CD4-positive, alpha-beta T cell (primary cell): Measurements from ENCODE around the gene GALNT11. TPM values are rescaled to one million over a fixed set of nuclear protein-coding genes. Genes with fewer than 3 reads are reported as not detected.

Experiments
- ATAC-seq: fragments of 200-7000 bp; cut with Tn5 transposase; one replicate; pipeline ENCODE4 v1.10.0; 2022; ENCODE audit warnings: mild to moderate bottlenecking; ENCODE audit not compliant: poor library complexity
- CTCF ChIA-PET: fragments of 350-600 bp; sonication (Branson Sonifier 250); formaldehyde crosslinking; loops from one replicate; lab custom pipeline; 2021; ENCODE audit warnings: antibody characterized with exemption, inconsistent platforms; lab: Charles Lee
- POLR2A ChIA-PET: fragments of 350-600 bp; sonication (Branson Sonifier 250); formaldehyde crosslinking; loops from one replicate; lab custom pipeline; 2021; ENCODE audit warnings: antibody characterized with exemption, inconsistent platforms; lab: Charles Lee
- DNase-seq, 14 experiments: peaks; one replicate each; pipeline ENCODE4 v3.0.0-alpha.2; 2013 to 2020; ENCODE audit warnings: mixed read lengths in 2 of 14
- H3K27ac ChIP-seq, 2 donors: one replicate each; pipeline versions ENCODE4 v1.5.1 to v1.7.0; 2013; ENCODE audit warnings: low read length in 2 of 2, low read depth in 1 of 2, mild to moderate bottlenecking in 1 of 2
- H3K27me3 ChIP-seq, 2 experiments: 1 replicate in 1 of 2; 2 replicates in 1 of 2; pipeline versions ENCODE4 v1.6.1 to v1.7.0; 2013; ENCODE audit warnings: low read length in 2 of 2, control low read depth in 1 of 2, mild to moderate bottlenecking in 1 of 2, moderate library complexity in 1 of 2; ENCODE audit not compliant: insufficient read depth in 2 of 2, control insufficient read depth in 1 of 2
- H3K36me3 ChIP-seq: one replicate; pipeline ENCODE4 v1.6.1; 2013; ENCODE audit warnings: low read length, control low read depth; ENCODE audit not compliant: insufficient read depth
- H3K4me1 ChIP-seq: one replicate; pipeline ENCODE4 v1.6.1; 2013; ENCODE audit warnings: low read length, control low read depth; ENCODE audit not compliant: insufficient read depth
- H3K4me3 ChIP-seq: one replicate; pipeline ENCODE4 v1.5.1; 2013; ENCODE audit warnings: mild to moderate bottlenecking, low read length, moderate library complexity
- H3K9me3 ChIP-seq, 2 experiments: 1 replicate in 1 of 2; 2 replicates in 1 of 2; pipeline versions ENCODE4 v1.6.1 to v1.7.0; 2013; ENCODE audit warnings: low read length in 2 of 2, mild to moderate bottlenecking in 2 of 2, control low read depth in 1 of 2, moderate library complexity in 1 of 2; ENCODE audit not compliant: control insufficient read depth in 1 of 2, insufficient read depth in 1 of 2
- H3K27ac Mint-ChIP-seq: one replicate; pipeline ENCODE4 v1.8.0; 2020; ENCODE audit warnings: mixed read lengths
- H3K27me3 Mint-ChIP-seq: one replicate; pipeline ENCODE4 v1.8.0; 2021; ENCODE audit warnings: mixed read lengths
- H3K36me3 Mint-ChIP-seq: one replicate; pipeline ENCODE4 v1.8.0; 2021; ENCODE audit warnings: low read depth, mixed read lengths
- H3K4me1 Mint-ChIP-seq: one replicate; pipeline ENCODE4 v1.8.0; 2021; ENCODE audit warnings: low read depth, mixed read lengths
- H3K4me3 Mint-ChIP-seq: one replicate; pipeline ENCODE4 v1.8.0; 2020; ENCODE audit warnings: mild to moderate bottlenecking, mixed read lengths
- H3K9me3 Mint-ChIP-seq: one replicate; pipeline ENCODE4 v1.8.0; 2020; ENCODE audit warnings: mixed read lengths
- intact Hi-C, 2 experiments: fragments of 100-400 bp; cut with DNase I in 1 of 2; cut with micrococcal nuclease in 1 of 2; formaldehyde crosslinking; loops; one replicate each; pipeline versions ENCODE4 v1.15.1 to v1.9.0; 2023 to 2025; cut with DNase I, micrococcal nuclease
- total RNA-seq, 174 experiments: library from RNA in 2 of 174; stranded (reverse) in 2 of 174; gene quantifications; one replicate each; pipeline ENCODE4 v1.2.3 and lab custom pipeline; 2021 to 2026
- TF ChIP-seq, protein P1 (sequence below): fragments of 200-600 bp; IDR thresholded peaks from one replicate; pipeline ENCODE4 v1.8.0; 2022; ENCODE audit warnings: antibody characterized with exemption, mild to moderate bottlenecking

GALNT11 gene
- total RNA-seq, 2 experiments from 2014 or later: 20.7 to 22.2 TPM

DNA sequence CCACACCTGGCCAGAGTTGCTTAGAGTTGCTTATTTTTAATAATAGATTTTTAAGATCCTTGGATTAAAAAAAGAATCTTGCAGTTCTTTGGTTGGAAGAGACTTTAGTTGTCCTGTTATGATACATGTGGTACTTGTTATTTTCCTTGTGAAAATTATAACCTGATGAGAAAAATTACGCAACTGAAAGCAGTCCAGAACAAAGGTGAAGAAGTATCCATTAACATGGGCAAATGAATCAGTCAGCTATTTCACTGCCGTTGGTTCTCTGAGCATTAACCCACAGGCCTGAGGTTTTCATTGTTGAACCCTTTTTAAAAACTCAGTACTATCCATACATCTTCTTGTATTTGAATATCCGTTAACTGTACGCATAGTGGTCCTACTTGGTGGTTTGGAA lies 68.2 kb downstream of the GALNT11 start:
- Mint-ChIP-seq H3K4me3 (no peak overlapping the region), H3K27ac (no peak overlapping the region), H3K4me1 (peaks cover 6% of the 10 kb centered on the region), H3K27me3 (no peaks in the 10 kb centered on the region), H3K9me3 (peaks cover 3% of the 10 kb centered on the region), H3K36me3 (peaks cover 54% of the 10 kb centered on the region)
- no peak overlapping the region for H3K27ac ChIP-seq
- ChIA-PET CTCF (no interaction called here), POLR2A (no interaction called here)
- ATAC-seq (no peak), DNase-seq (no peak)
- H3K27me3 ChIP-seq: no peaks in the 10 kb centered on the region
- intact Hi-C loops: no loop called here
- H3K4me1 ChIP-seq: no peaks in the 10 kb centered on the region
- no peak overlapping the region for H3K4me3 ChIP-seq
- H3K36me3 ChIP-seq: no peaks in the 10 kb centered on the region
- peaks cover 0 to 10% of the 10 kb centered on the region in 2 experiments for H3K9me3 ChIP-seq
- TF ChIP-seq, protein P1, sequence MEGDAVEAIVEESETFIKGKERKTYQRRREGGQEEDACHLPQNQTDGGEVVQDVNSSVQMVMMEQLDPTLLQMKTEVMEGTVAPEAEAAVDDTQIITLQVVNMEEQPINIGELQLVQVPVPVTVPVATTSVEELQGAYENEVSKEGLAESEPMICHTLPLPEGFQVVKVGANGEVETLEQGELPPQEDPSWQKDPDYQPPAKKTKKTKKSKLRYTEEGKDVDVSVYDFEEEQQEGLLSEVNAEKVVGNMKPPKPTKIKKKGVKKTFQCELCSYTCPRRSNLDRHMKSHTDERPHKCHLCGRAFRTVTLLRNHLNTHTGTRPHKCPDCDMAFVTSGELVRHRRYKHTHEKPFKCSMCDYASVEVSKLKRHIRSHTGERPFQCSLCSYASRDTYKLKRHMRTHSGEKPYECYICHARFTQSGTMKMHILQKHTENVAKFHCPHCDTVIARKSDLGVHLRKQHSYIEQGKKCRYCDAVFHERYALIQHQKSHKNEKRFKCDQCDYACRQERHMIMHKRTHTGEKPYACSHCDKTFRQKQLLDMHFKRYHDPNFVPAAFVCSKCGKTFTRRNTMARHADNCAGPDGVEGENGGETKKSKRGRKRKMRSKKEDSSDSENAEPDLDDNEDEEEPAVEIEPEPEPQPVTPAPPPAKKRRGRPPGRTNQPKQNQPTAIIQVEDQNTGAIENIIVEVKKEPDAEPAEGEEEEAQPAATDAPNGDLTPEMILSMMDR: no peak

DNA sequence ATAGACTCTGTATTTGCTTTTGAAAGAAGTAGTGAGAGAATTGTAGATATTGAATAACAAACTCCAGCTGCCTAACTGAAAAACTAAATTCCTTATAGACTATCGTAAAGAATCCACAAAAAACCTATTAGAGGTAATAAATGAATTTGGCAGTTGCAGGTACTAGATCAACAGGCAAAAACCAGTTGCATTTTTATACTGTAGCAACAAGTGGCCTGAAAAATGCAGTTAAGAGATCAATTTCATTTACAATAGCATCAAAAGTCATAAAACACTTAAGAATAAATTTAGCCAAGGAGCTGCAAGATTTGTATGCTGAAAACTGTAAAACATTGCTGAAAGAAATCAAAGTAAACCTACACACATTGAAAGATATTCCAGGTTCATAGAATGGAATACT lies 70.3 kb downstream of the GALNT11 start:
- H3K27ac ChIP-seq: no peak overlapping the region
- TF ChIP-seq, protein P1: no peak
- no peak overlapping the region for H3K4me3 Mint-ChIP-seq
- intact Hi-C loops: no loop called here
- no peaks in the 10 kb centered on the region for H3K27me3 Mint-ChIP-seq
- no peaks in the 10 kb centered on the region for H3K27me3 ChIP-seq
- peaks cover 3% of the 10 kb centered on the region for H3K36me3 ChIP-seq
- peaks cover 39% of the 10 kb centered on the region for H3K36me3 Mint-ChIP-seq
- no peaks in the 10 kb centered on the region for H3K4me1 ChIP-seq
- H3K4me1 Mint-ChIP-seq: peaks cover 6% of the 10 kb centered on the region
- ChIA-PET CTCF (no interaction called here), POLR2A (no interaction called here)
- no peak for DNase-seq
- H3K9me3 Mint-ChIP-seq: no peaks in the 10 kb centered on the region
- no peak overlapping the region for H3K27ac Mint-ChIP-seq
- H3K4me3 ChIP-seq: no peak overlapping the region
- no peak for ATAC-seq
- no peaks in the 10 kb centered on the region for H3K9me3 ChIP-seq

DNA sequence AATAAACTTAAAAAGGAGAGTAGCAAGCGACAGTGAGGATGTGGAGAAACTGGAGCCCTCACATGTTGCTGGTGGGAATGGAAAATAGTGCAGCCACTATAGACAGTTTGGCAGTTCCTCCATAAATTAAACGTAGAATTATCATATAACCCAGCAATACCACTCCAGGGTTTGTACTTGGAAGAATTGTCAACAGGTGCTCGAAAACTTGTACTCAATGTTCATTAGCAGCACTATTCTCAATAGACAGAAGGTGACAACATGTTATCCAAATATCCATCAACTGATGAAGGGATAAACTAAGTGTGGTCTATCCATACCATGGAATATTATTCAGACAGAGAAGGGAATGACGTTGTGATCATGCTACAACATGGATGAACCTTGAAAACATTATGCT lies 71.9 kb downstream of the GALNT11 start:
- no peak overlapping the region for H3K27ac Mint-ChIP-seq
- H3K9me3 Mint-ChIP-seq: no peaks in the 10 kb centered on the region
- DNase-seq (no peak), ATAC-seq (no peak)
- H3K4me1 Mint-ChIP-seq: no peaks in the 10 kb centered on the region
- H3K4me3 ChIP-seq: no peak overlapping the region
- peaks cover 37% of the 10 kb centered on the region for H3K36me3 Mint-ChIP-seq
- H3K4me3 Mint-ChIP-seq: no peak overlapping the region
- H3K36me3 ChIP-seq: peaks cover 11% of the 10 kb centered on the region
- intact Hi-C loops: no loop called here
- no peaks in the 10 kb centered on the region for H3K27me3 Mint-ChIP-seq
- ChIA-PET CTCF (no interaction called here), POLR2A (no interaction called here)
- TF ChIP-seq, protein P1: no peak
- no peaks in the 10 kb centered on the region for H3K27me3 ChIP-seq
- no peaks in the 10 kb centered on the region for H3K4me1 ChIP-seq
- no peak overlapping the region for H3K27ac ChIP-seq
- H3K9me3 ChIP-seq: no peaks in the 10 kb centered on the region
